ENCODE measurements around the gene FRMPD3. TPM values are rescaled to one million over a fixed set of nuclear protein-coding genes. Genes with fewer than 3 reads are reported as not detected.

The FRMPD3 gene
- total and polyA plus RNA-seq, 2 of the 8 experiments (the other 6 are each of a cell fraction or from before 2014, with no cell fraction given), result 0.38 to 0.56 TPM

- CTCF ChIA-PET (ENCODE audit: partially characterized antibody), result interaction anchor here (1.0 to 1.6 kb wide), 8 partner anchors 9 to 429 kb away, joined by 3 to 5 read pairs (median 4); no protein-coding TSS in a partner anchor
- no peak overlapping the region for H4K8ac ChIP-seq (ENCODE audit: extremely low read depth, insufficient read depth, low read length)
- peak overlapping the region; percentile 71 to 98 for H3K4me2 ChIP-seq (ENCODE audit: insufficient read depth in 1 of 2, low read depth in 2 of 2, low read length in 2 of 2)
- H3K9ac ChIP-seq (replicated peaks in 1 of 4; ENCODE audit: extremely low read depth in 1 of 4, low read depth in 3 of 4, low read length in 3 of 4), result 0 out of 7 replicates have a peak overlapping the region, but pooled peaks of 1 of the 4 experiments have one; percentile 32
- no peak overlapping the region for H2BK5ac ChIP-seq (ENCODE audit: low read depth, low read length)
- peaks cover 0 to 21% (median 9%) of the 10 kb centered on the region in 4 experiments; a peak in 6 of 7 replicates for H3K27me3 ChIP-seq (replicated peaks in 1 of 4; ENCODE audit: control insufficient read depth in 3 of 4, extremely low read depth in 1 of 4, insufficient read depth in 3 of 4, low read length in 3 of 4)
- no peak overlapping the region for H2BK120ac ChIP-seq (replicated peaks; ENCODE audit: low read depth, low read length)
- TF ChIP-seq SUZ12 (IDR thresholded peaks at IDR 0.05; ENCODE audit: low read length), result peak; percentile 27; the same call in 1 of the 2 replicates
- TF ChIP-seq, protein P1, sequence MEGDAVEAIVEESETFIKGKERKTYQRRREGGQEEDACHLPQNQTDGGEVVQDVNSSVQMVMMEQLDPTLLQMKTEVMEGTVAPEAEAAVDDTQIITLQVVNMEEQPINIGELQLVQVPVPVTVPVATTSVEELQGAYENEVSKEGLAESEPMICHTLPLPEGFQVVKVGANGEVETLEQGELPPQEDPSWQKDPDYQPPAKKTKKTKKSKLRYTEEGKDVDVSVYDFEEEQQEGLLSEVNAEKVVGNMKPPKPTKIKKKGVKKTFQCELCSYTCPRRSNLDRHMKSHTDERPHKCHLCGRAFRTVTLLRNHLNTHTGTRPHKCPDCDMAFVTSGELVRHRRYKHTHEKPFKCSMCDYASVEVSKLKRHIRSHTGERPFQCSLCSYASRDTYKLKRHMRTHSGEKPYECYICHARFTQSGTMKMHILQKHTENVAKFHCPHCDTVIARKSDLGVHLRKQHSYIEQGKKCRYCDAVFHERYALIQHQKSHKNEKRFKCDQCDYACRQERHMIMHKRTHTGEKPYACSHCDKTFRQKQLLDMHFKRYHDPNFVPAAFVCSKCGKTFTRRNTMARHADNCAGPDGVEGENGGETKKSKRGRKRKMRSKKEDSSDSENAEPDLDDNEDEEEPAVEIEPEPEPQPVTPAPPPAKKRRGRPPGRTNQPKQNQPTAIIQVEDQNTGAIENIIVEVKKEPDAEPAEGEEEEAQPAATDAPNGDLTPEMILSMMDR (IDR thresholded peaks at IDR 0.05; ENCODE audit: control extremely low read depth in 1 of 3, insufficient read depth in 1 of 3, low read depth in 1 of 3, low read length in 3 of 3), result no peak
- H3K79me2 ChIP-seq (ENCODE audit: control insufficient read depth in 1 of 2, insufficient read depth in 2 of 2, low read length in 2 of 2), result no peaks in the 10 kb centered on the region
- no peak overlapping the region for H2BK20ac ChIP-seq (ENCODE audit: low read length)
- no peak overlapping the region for H3K14ac ChIP-seq (ENCODE audit: insufficient read length)
- FAIRE-seq, result no peak
- H3K23ac ChIP-seq (ENCODE audit: insufficient read length), result no peak overlapping the region
- H3K23me2 ChIP-seq (ENCODE audit: low read depth, low read length), result peaks cover 16% of the 10 kb centered on the region; the same call in 1 of the 2 replicates
- H2AK5ac ChIP-seq (ENCODE audit: low read depth, low read length), result no peak overlapping the region
- no peak overlapping the region for H4K5ac ChIP-seq (ENCODE audit: insufficient read length, low read depth, low read length)
- no peaks in the 10 kb centered on the region for H3K79me1 ChIP-seq (ENCODE audit: low read depth, low read length)
- no peaks in the 10 kb centered on the region for H3K9me3 ChIP-seq (ENCODE audit: insufficient read depth in 2 of 2, low read depth in 1 of 2, low read length in 1 of 2)
- POLR2A ChIA-PET (ENCODE audit: partially characterized antibody), result no interaction called here
- no peak overlapping the region; the same call in 1 of the 2 replicates for H2AFZ ChIP-seq (ENCODE audit: low read length)
- no peak overlapping the region for H3K27ac ChIP-seq (ENCODE audit: low read depth, low read length)
- peaks cover 3 to 23% (median 13%) of the 10 kb centered on the region in 4 experiments for H3K4me1 ChIP-seq (replicated peaks in 1 of 4; ENCODE audit: control insufficient read depth in 3 of 4, insufficient read depth in 4 of 4, low read length in 3 of 4)
- WGBS, 2 experiments (ENCODE audit: extremely low coverage in 1 of 2, insufficient coverage in 1 of 2, insufficient read length in 1 of 2, insufficient replicate concordance in 2 of 2, low coverage in 1 of 2, low lambda C conversion rate in 2 of 2, missing lambda C conversion rate in 1 of 2), result 34% methylated on average over 4 of the region's 6 CpGs; no CpG with 5 or more reads in 1 of the 2 experiments
- H3K4ac ChIP-seq (replicated peaks; ENCODE audit: insufficient read length, low read depth, low read length), result no peak overlapping the region
- no peaks in the 10 kb centered on the region for H4K20me1 ChIP-seq (replicated peaks in 1 of 2; ENCODE audit: control insufficient read depth in 1 of 2, insufficient read depth in 2 of 2, low read length in 2 of 2)
- no peak for DNase-seq (ENCODE audit: low read depth in 1 of 2, low spot score in 2 of 2)
- H2BK15ac ChIP-seq (ENCODE audit: low read length), result no peak overlapping the region
- peak overlapping the region; percentile 50 to 75 (median 52); a peak in 7 of 8 replicates for H3K4me3 ChIP-seq (ENCODE audit: extremely low read depth in 1 of 4, insufficient read depth in 2 of 4, low read depth in 3 of 4, low read length in 4 of 4)
- H3K36me3 ChIP-seq (ENCODE audit: control insufficient read depth in 2 of 4, insufficient read depth in 4 of 4, low read length in 3 of 4), result no peaks in the 10 kb centered on the region
- no peak overlapping the region for H3K56ac ChIP-seq (replicated peaks; ENCODE audit: insufficient read length, low read depth, low read length)
- no peak overlapping the region for H4K91ac ChIP-seq (replicated peaks; ENCODE audit: insufficient read length, low read length)
- H2BK12ac ChIP-seq (ENCODE audit: low read depth, low read length), result no peak overlapping the region
- H3K18ac ChIP-seq (ENCODE audit: extremely low read depth, low read length), result no peak overlapping the region; the same call in 1 of the 2 replicates
Observed at GRCh38 chrX:107448625-107448997, 841 bp upstream of the FRMPD3 start.
